GM13977 (cell line): Measurements from ENCODE around the gene FAM174C.
"Not testable (repeated sequence)": the region's sequence is repeated elsewhere in the genome, so short reads cannot be mapped to it uniquely, and the experiment has no call there.

Experiments used
- DNase-seq: peaks from one replicate; pipeline ENCODE4 v3.0.0; 2012; ENCODE audit warnings: low spot score
- in situ Hi-C: fragments of 300-500 bp; cut with MboI; formaldehyde crosslinking; loops from one replicate; pipeline ENCODE4 v1.12.0; 2022; ENCODE audit warnings: low sequenced_read_pairs, low pct_unique_long_range_greater_than_20kb, mixed read lengths, inconsistent platforms; ENCODE audit not compliant: unreplicated experiment
- TF ChIP-seq, protein P1 (sequence below): IDR thresholded peaks from 2 replicates; pipeline ENCODE4 v1.5.1; 2012; ENCODE audit warnings: mild to moderate bottlenecking, control low read depth; ENCODE audit not compliant: insufficient read depth; ENCODE audit errors: extremely low read depth, missing control alignments

The FAM174C gene

DNA sequence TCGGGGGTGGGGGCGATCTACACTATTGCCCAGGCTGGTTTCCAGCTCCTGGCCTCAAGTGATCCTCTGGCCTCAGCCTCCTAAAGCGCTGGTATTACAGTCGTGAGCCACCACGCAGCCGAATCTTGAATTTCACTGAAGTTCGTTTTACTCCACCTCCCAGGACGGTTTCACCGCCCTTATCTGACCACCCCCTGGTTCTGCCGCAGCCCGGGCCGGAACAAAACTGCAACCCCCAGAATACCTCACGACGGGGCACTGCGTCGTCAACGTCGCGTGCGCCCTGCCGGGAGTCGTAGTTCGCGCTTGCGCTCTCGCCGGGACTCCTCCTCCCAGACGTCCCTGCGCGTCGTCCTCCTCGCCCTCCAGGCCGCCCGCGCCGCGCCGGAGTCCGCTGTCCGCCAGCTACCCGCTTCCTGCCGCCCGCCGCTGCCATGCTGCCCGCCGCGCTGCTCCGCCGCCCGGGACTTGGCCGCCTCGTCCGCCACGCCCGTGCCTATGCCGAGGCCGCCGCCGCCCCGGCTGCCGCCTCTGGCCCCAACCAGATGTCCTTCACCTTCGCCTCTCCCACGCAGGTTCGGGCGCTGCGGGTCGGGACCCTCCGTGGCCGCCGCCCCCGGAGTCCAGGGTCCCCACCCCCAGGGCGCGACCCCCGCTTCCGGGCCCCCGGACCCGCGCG is 33.8 kb upstream of the FAM174C start, which contains the start of gene ATP5F1D:
Gene ATP5F1D (plus strand): TSS at position 335 of the 679 bp plus-strand sequence. CDS start 100 bp downstream, at position 435.
- TF ChIP-seq, protein P1, sequence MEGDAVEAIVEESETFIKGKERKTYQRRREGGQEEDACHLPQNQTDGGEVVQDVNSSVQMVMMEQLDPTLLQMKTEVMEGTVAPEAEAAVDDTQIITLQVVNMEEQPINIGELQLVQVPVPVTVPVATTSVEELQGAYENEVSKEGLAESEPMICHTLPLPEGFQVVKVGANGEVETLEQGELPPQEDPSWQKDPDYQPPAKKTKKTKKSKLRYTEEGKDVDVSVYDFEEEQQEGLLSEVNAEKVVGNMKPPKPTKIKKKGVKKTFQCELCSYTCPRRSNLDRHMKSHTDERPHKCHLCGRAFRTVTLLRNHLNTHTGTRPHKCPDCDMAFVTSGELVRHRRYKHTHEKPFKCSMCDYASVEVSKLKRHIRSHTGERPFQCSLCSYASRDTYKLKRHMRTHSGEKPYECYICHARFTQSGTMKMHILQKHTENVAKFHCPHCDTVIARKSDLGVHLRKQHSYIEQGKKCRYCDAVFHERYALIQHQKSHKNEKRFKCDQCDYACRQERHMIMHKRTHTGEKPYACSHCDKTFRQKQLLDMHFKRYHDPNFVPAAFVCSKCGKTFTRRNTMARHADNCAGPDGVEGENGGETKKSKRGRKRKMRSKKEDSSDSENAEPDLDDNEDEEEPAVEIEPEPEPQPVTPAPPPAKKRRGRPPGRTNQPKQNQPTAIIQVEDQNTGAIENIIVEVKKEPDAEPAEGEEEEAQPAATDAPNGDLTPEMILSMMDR = peak; percentile 0
- peak; percentile 99 for DNase-seq
- in situ Hi-C loops = no loop called here

DNA sequence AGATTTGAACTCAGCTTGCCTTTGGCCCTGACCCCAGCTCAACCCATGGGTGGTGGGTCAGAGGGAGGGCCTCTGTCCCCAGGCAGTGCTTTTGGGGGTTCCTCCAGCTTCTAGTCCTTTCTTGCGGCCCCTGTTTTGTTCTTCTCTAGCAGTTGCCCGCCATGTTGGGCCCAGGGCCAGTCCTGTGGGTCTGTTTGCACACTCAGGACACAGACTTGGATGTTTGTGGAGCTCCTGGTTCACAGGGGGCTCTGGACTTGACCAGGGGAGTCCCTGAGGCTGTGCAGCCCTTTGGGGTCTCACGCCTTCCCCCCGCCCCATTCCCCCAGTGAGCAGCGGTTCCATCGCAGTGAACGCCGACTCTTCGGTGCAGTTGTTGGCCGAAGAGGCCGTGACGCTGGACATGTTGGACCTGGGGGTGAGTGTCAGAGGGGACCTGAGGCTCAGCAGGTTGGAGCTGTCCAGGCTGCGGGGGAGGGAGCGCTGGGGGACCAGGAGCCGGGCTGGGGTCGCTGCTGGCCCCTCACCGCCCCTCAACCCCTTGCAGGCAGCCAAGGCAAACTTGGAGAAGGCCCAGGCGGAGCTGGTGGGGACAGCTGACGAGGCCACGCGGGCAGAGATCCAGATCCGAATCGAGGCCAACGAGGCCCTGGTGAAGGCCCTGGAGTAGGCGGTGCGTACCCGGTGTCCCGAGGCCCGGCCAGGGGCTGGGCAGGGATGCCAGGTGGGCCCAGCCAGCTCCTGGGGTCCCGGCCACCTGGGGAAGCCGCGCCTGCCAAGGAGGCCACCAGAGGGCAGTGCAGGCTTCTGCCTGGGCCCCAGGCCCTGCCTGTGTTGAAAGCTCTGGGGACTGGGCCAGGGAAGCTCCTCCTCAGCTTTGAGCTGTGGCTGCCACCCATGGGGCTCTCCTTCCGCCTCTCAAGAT is 31.3 kb upstream of the FAM174C start:
- peak; percentile 94 for DNase-seq
- in situ Hi-C loops = no loop called here
- TF ChIP-seq, protein P1 = peak; percentile 95

DNA sequence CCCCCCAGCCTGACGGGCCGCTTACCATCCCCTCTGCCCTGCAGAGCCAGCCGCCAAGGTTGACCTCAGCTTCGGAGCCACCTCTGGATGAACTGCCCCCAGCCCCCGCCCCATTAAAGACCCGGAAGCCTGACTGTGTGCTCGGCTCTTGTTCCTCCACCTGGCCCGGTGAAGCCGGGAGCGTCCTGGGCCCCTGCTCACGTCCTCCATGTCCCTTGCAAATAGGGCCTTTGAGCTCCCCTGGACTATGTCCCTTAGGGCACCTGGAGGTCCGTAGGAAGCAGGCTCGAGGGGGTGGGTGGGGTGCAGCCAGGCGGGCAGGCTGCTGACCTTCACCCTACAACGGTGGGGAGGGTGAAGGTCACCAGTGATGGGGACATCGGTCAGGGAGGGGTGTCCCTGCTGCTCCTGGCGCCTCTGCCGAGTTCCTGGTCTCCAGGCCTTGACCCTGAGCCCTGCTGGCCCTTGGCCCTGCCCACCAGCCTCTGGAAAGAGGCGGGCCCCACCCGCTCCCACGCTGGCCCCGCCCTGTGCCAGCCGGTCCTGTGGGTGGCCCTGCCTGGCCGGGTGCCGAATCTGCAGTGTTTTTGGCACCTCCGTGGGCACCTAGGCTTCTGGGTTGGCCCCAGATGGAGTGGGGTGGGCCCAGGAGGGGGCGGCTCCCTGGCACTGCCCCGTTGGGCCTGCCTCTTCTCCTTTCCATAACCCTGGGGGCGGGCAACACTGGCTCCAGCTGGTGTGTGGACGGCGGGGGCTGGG is 30.5 kb upstream of the FAM174C start:
- TF ChIP-seq, protein P1 = no peak
- in situ Hi-C loops = no loop called here
- no peak for DNase-seq

DNA sequence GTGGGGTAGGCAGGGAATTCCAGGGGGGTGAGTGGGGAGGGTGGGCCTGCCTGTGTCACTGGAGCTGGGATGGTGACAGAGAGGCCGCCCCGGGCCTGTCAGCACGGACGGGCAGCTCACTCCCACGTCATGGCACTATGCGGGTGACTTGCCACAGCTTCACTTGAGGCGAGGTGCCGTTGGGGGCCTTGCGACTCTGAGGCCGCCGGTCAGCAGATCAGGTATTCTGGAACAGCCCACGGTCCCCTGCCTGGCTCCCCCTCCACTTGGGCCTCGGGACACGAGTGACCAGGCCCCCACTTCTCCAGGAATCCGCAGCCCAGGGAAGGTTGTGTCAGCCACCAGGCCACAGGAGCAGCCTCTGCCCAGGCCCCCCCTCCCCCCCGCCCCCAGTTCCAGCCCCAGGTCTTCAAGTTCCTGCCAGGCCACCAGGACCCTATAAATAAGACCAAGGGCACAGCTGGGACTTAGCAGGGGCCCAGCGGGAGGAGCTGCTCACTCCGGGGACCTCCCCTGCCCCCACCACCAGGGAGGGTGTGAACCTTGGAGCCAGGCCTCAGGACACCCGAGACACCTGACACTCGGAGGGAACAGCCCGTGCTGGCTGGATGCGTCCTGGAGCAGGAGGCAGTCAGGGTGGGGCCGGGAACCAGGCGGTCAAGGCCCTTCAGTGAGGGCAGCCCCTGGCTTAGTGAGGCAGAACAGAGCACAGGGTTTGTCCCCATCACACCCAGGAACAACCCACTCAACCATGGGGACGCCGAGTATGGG is 29.7 kb upstream of the FAM174C start:
- TF ChIP-seq, protein P1 = no peak
- in situ Hi-C loops = no loop called here
- DNase-seq = no peak

DNA sequence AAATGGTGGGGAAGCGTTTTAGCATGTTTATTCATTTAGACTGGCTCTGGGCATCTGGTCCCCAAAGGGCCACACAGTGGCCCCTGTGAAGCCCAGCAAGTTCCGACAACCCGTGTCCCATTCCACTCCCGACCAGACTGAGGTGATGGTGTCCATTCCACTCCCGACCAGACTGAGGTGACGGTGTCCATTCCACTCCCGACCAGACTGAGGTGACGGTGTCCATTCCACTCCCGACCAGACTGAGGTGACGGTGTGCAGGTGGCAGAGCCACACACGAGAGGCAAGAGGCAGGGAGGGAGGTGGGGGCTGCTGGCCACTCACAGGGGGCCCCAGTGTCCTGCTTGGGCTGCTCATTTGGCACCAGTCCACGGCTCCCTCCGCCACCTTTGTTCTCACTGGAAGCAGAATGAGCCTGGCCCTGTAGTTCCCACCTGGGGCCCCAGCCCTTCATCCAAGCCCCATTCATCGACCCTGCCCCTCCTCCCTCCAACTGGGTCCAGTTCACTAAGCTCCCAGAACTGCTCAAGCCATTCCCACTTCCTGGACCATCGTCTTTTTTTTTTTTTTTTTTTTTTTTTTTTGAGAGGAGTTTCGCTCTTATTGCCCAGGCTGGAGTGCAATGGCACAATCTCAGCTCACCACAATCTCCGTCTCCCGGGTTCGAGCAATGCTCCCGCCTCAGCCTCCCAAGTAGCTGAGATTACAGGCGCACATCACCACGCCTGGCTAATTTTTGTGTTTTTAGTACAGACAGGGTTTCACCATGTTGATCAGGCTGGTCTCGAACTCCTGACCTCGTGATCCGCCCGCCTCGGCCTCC is 28.9 kb upstream of the FAM174C start:
- in situ Hi-C loops, DNase-seq: not testable (repeated sequence)

DNA sequence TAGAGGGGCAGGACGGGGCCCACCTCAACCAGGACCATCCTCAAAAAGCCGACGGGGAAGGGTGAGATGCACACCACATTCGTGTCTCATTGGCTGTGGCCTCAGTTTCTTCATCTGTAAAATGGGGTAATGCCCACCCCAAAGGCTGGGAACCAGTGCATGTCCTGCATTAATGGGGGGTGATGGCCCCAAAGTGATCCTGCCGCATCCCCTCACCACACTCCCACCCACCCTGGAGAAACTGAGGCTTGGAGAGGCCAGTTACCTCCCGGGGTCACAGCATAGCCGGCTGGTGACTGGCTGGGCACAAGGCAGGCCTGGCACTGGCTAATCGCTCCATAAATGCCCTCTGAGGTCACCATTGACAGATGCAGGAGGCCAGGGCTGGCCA is 27.6 kb upstream of the FAM174C start:
- in situ Hi-C loops = no loop called here
- no peak for DNase-seq
- TF ChIP-seq, protein P1 = no peak
